HUES64 (cell line): ENCODE measurements around the gene MORN1. TPM values are rescaled to one million over a fixed set of nuclear protein-coding genes. Genes with fewer than 3 reads are reported as not detected.
"Not testable (repeated sequence)": the region's sequence is repeated elsewhere in the genome, so short reads cannot be mapped to it uniquely, and the experiment has no call there.

ENCODE experiments used
- H3K27ac ChIP-seq: 2 replicates; pipeline ENCODE4 v1.7.0; 2013; ENCODE audit warnings: low read depth, low read length, inconsistent platforms
- H3K27me3 ChIP-seq: 2 replicates; pipeline ENCODE4 v1.6.1; 2013; ENCODE audit warnings: mild to moderate bottlenecking, low read length; ENCODE audit not compliant: insufficient read depth
- H3K36me3 ChIP-seq: 2 replicates; pipeline ENCODE4 v1.6.1; 2013; ENCODE audit warnings: mild to moderate bottlenecking, low read length; ENCODE audit not compliant: insufficient read depth
- H3K4me1 ChIP-seq: 2 replicates; pipeline ENCODE4 v1.6.1; 2013; ENCODE audit warnings: mild to moderate bottlenecking, low read length, moderate library complexity; ENCODE audit not compliant: insufficient read depth
- H3K4me3 ChIP-seq: 2 replicates; pipeline ENCODE4 v1.5.1; 2013; ENCODE audit warnings: mild to moderate bottlenecking, low read length, moderate library complexity
- H3K9ac ChIP-seq: 2 replicates; pipeline ENCODE4 v1.6.1; 2013; ENCODE audit warnings: mild to moderate bottlenecking, low read depth, low read length
- H3K9me3 ChIP-seq: 2 replicates; pipeline ENCODE4 v1.6.1; 2013; ENCODE audit warnings: low read depth, low read length; ENCODE audit not compliant: insufficient read depth
- WGBS: fragments of 150-250, 120-280 bp; methylation state at CpG from one replicate; pipeline ENCODE4 v1.1.7; 2013; ENCODE audit warnings: missing lambda C conversion rate; 5-methylcytosine and 5-hydroxymethylcytosine counted together
- polyA plus RNA-seq, 2 experiments: library from polyadenylated mRNA; stranded (reverse); fragments of 50-300 nt; gene quantifications; one replicate each; pipeline ENCODE4 v1.2.3, GENCODE V29; 2013

The MORN1 gene
- polyA plus RNA-seq (2013, experiment 1 of 2) = 3.8 TPM
- polyA plus RNA-seq (2013, experiment 2 of 2) = 3.9 TPM

- under 1% methylated on average over 103 of the region's 103 CpGs for WGBS
- peak within 1 kb of the TSS; percentile 96 for H3K9ac ChIP-seq
- H3K4me3 ChIP-seq = peak within 1 kb of the TSS; percentile 99
- peaks cover 39% of the 10 kb centered on the region for H3K36me3 ChIP-seq
- H3K27ac ChIP-seq = peak within 1 kb of the TSS; percentile 95
- no peaks in the 10 kb centered on the region for H3K27me3 ChIP-seq
- peaks cover 7% of the 10 kb centered on the region; the same call in 1 of the 2 replicates for H3K4me1 ChIP-seq
- no peaks in the 10 kb centered on the region for H3K9me3 ChIP-seq
Measured at GRCh38 chr1:2391041-2391930, at the start of gene MORN1, which contains the start of gene RER1. TSS of gene MORN1 (minus strand) at chr1:2391554. CDS start at chr1:2391533, 21 bp downstream. TSS of gene RER1 (plus strand) at chr1:2391841. CDS start at chr1:2395791, 3,950 bp downstream.

DNA sequence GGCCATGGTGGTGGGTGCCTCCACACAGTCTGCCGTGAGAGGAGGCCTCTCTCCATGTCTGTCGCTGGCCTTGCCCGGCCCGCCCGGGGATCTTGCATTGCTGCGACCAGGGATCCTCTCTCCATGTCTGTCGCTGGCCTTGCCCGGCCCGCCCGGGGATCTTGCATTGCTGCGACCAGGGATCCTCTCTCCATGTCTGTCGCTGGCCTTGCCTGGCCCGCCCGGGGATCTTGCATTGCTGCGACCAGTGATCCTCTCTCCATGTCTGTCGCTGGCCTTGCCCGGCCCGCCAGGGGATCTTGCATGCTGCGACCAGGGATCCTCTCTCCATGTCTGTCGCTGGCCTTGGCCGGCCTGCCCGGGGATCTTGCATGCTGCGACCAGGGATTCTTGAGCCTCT is 49.0 kb upstream of the MORN1 start:
- H3K4me3 ChIP-seq, H3K4me1 ChIP-seq, H3K27ac ChIP-seq, H3K9ac ChIP-seq, H3K9me3 ChIP-seq, H3K36me3 ChIP-seq: not testable (repeated sequence)
- peaks cover 39% of the 10 kb centered on the region for H3K27me3 ChIP-seq
- WGBS = 95% methylated on average over 23 of the region's 23 CpGs

- Histone ChIP-seq H3K4me1 (no peaks in the 10 kb centered on the region), H3K36me3 (no peaks in the 10 kb centered on the region), H3K9ac (no peak overlapping the region), H3K27ac (no peak overlapping the region), H3K27me3 (peaks cover 30% of the 10 kb centered on the region), H3K9me3 (no peaks in the 10 kb centered on the region), H3K4me3 (no peak overlapping the region)
- 92% methylated on average over 15 of the region's 15 CpGs for WGBS
Measured at GRCh38 chr1:2439369-2439768, 48.0 kb upstream of the MORN1 start.

DNA sequence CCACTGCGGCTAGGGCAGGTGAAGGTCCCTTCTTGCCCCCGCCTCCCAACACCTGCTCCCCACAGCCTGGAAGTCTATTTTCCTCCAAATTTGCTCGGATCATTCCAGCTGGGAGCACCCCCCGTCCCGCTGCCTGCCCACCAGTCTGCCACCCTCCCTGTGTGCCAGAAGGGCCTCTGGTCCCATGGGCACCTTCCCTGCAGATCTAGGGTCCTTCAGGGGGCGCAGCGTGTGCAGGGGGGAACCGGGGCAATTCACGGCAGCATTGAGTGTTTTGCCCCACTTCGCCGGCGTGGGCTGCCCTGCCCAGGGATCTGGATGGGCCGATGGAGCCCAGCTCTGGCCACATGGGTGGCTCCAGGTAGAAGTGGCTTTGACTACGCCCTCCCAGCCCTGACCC is 47.3 kb upstream of the MORN1 start:
- Histone ChIP-seq H3K9me3 (no peaks in the 10 kb centered on the region), H3K4me3 (no peak overlapping the region), H3K4me1 (no peaks in the 10 kb centered on the region), H3K36me3 (no peaks in the 10 kb centered on the region), H3K27me3 (peaks cover 22% of the 10 kb centered on the region), H3K27ac (no peak overlapping the region), H3K9ac (no peak overlapping the region)
- 93% methylated on average over 14 of the region's 14 CpGs for WGBS

DNA sequence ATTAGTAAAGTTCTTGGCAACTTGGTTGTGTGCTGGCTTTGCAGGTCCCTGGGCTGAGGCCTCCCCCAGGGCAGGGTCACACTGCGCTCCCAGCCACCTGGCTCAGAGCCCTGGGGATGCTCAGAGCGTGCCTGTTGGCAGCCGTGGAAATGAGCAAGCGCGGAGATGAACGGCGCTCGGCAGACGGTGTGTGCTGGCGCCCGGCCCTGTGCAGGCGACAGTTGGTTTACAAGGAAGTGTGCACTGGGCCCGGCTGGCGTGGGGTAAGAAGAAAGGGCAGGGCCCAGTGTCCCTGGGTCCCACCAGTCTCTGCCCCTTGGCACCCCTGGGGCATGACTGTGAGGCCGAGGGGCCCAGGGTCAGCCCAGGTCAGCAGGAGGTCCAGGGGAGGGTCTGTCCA is 46.7 kb upstream of the MORN1 start:
- Histone ChIP-seq H3K36me3 (no peaks in the 10 kb centered on the region), H3K27ac (no peak overlapping the region), H3K4me3 (no peak overlapping the region), H3K9ac (no peak overlapping the region), H3K27me3 (peaks cover 16% of the 10 kb centered on the region), H3K4me1 (no peaks in the 10 kb centered on the region), H3K9me3 (no peaks in the 10 kb centered on the region)
- WGBS = 94% methylated on average over 15 of the region's 15 CpGs

DNA sequence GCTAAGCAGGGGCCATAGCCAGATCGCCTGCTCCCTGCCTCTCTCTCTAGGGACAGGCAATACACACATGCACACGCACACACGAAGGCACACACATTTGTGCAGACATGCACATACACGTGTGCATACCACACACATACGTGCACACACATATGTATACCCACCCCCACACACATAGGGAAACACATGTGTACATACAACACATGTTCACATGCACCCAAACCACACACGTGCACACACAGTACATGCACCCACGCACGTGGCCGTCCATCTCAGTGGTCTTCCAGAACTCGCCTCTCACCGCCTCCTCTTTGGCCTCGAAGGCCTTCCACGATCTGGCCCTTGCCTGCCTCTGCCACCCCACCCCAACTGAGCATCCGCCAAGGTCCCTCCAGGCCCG is 46.3 kb upstream of the MORN1 start:
- no peak overlapping the region for H3K9ac ChIP-seq
- H3K4me3 ChIP-seq = no peak overlapping the region
- no peaks in the 10 kb centered on the region for H3K9me3 ChIP-seq
- WGBS = 93% methylated on average over 15 of the region's 15 CpGs
- H3K27me3 ChIP-seq = peaks cover 12% of the 10 kb centered on the region
- no peaks in the 10 kb centered on the region for H3K4me1 ChIP-seq
- no peak overlapping the region for H3K27ac ChIP-seq
- H3K36me3 ChIP-seq = no peaks in the 10 kb centered on the region

DNA sequence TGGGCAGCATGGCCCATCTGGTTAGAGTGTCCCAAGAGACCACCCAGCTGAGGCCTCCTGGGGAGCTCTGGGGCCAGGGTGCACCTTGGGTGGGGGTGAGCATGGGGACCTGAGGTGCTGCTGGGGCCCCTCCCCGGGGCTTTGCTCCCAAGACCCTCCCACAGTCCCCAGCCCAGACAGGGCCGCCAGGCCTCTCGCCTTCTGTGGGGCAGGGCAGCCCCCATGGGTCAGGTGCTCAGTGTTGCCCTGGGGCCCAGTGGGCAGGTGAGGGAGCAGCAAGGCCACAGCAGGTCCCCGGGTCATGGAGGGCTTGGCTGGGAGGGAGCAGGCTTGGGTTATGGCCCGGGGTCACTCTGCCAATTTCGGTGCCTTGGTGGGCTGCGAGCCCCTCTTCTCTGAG is 45.5 kb upstream of the MORN1 start:
- no peak overlapping the region for H3K9ac ChIP-seq
- no peak overlapping the region for H3K4me3 ChIP-seq
- 86% methylated on average over 7 of the region's 7 CpGs for WGBS
- H3K36me3 ChIP-seq = no peaks in the 10 kb centered on the region
- H3K4me1 ChIP-seq = no peaks in the 10 kb centered on the region
- no peak overlapping the region for H3K27ac ChIP-seq
- H3K27me3 ChIP-seq = peaks cover 5% of the 10 kb centered on the region
- H3K9me3 ChIP-seq = no peaks in the 10 kb centered on the region

DNA sequence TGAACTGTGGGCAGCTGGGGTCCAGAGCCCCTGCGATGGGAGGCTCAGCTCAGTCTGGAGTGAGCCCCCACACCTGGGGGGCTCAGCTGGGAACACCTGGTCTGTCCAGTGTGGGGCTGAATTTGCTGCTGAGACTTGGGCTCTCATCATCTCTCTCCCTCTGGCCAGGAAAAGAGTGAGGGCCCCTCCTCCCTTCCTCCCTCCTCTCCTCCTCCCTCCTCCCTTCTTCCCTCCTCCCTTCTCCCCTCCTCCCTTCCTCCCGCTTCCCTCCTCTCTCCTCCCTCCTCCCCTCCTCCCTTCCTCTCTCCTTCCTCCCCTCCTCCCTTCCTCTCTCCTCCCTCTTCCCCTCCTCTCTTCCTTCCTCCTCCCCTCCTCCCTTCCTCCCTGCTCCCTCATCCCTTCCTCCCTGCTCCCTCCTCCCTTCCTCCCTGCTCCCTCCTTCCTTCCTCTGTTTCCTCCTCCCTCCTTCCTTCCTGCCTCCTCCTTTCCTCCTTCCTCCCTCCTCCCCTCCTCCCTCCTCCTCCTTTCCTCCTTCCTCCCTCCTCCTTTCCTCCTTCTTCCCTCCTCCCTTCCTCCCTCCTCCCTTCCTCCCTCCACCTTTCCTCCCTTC is 44.5 kb upstream of the MORN1 start:
- WGBS = 73% methylated on average over 2 of the region's 2 CpGs
- Histone ChIP-seq H3K36me3 (no peaks in the 10 kb centered on the region), H3K9ac (no peak overlapping the region), H3K9me3 (no peaks in the 10 kb centered on the region), H3K27me3 (no peaks in the 10 kb centered on the region), H3K4me3 (no peak overlapping the region), H3K27ac (no peak overlapping the region), H3K4me1 (no peaks in the 10 kb centered on the region)

GRCh38 chr1:2435091-2435490 is 43.7 kb upstream of the MORN1 start:
- Histone ChIP-seq H3K4me1 (no peaks in the 10 kb centered on the region), H3K9me3 (0 out of 2 replicates have a peak, but pooled peaks cover under 1% of the 10 kb centered on the region), H3K36me3 (no peaks in the 10 kb centered on the region), H3K9ac (no peak overlapping the region), H3K27ac (no peak overlapping the region), H3K4me3 (no peak overlapping the region), H3K27me3 (no peaks in the 10 kb centered on the region)
- WGBS = 88% methylated on average over 9 of the region's 9 CpGs

DNA sequence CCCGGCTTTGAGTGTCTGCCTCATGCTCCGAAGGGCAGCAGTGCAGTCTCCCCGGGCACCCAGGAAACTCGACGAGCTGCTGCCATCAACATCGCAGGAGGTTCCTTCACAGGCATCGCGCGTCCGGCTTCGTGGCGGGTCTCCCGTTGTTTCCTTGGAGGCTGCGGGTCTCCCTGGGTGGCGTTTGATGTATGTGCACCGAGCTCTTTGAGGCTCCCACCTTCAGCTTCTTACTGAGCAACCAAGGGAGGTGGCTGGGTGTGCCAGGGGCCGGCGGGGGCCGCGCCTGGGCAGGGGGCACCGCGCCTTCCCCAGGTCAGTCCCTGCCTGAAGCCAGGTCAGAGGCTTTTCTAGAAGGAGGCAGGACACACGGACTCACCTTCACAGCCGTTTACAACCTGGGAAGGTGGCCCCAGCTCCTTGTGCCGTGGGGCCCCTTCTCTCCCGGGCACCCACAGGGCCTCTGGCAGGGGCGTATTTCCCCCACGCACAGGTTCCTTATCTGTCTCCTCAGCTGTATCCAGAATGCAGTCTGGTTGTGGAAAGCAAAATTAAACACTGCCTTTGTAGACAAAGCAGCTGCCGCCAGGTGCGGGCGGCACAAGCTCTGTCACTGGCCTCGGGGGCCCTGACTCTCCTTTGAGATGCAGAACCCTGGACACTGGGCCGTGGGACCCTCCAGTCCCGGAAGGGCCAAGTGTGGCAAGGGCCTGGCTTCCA is 42.7 kb upstream of the MORN1 start:
- 93% methylated on average over 34 of the region's 34 CpGs for WGBS
- H3K36me3 ChIP-seq = no peaks in the 10 kb centered on the region
- H3K9ac ChIP-seq = no peak overlapping the region
- no peak overlapping the region for H3K4me3 ChIP-seq
- H3K4me1 ChIP-seq = no peaks in the 10 kb centered on the region
- H3K27me3 ChIP-seq = no peaks in the 10 kb centered on the region
- H3K27ac ChIP-seq = no peak overlapping the region
- 0 out of 2 replicates have a peak, but pooled peaks cover 3% of the 10 kb centered on the region for H3K9me3 ChIP-seq

DNA sequence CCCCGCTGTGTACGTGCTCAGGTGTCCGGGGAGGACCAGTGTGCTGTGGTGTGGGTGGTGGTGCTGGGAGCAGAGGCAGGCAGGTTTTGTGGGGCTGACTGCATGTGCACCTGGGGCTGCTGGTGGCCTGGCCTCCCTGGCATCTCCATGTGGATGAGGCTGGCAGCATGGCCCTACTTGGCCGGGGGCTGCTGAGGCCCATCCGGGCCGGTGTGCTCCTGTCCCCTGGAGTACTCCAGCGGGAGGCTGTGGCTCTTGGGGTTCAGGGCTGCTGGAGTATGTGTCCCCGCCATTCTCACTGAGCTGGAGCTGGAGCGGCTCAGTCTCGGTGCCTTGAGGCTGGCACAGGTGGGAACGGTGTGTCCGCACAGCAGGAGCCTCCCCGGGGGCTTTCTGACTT is 41.8 kb upstream of the MORN1 start:
- Histone ChIP-seq H3K4me1 (no peaks in the 10 kb centered on the region), H3K36me3 (no peaks in the 10 kb centered on the region), H3K9ac (no peak overlapping the region), H3K4me3 (no peak overlapping the region), H3K9me3 (0 out of 2 replicates have a peak, but pooled peaks cover 3% of the 10 kb centered on the region), H3K27ac (no peak overlapping the region), H3K27me3 (no peaks in the 10 kb centered on the region)
- WGBS = 89% methylated on average over 13 of the region's 13 CpGs
